Activated CD8-positive, alpha-beta memory T cell treated with anti-CD3 and anti-CD28 coated beads for 1 hour (primary cell): Measurements from ENCODE around the gene CDKN2AIPNL.
"Not testable (repeated sequence)": the region's sequence is repeated elsewhere in the genome, so short reads cannot be mapped to it uniquely, and the experiment has no call there.

ENCODE experiments used
- DNase-seq, 2 donors: peaks; one replicate each; pipeline ENCODE4 v3.0.0-alpha.2; 2020; ENCODE audit warnings: low read depth in 1 of 2; ENCODE audit errors: extremely low read depth in 1 of 2

The CDKN2AIPNL gene

GRCh38 chr5:134403951-134404350 lies 7.7 kb downstream of the CDKN2AIPNL start:
- DNase-seq, result no peak

GRCh38 chr5:134398609-134399155 lies 13.0 kb downstream of the CDKN2AIPNL start:
- no peak for DNase-seq

- DNase-seq, result no peak
Measured at GRCh38 chr5:134397196-134397595, 14.5 kb downstream of the CDKN2AIPNL start.

- no peak for DNase-seq
Measured at GRCh38 chr5:134396274-134396673, 15.4 kb downstream of the CDKN2AIPNL start.

- DNase-seq, result no peak
Measured at GRCh38 chr5:134394932-134395331, 16.7 kb downstream of the CDKN2AIPNL start.

GRCh38 chr5:134392301-134392700 lies 19.4 kb downstream of the CDKN2AIPNL start:
- no peak for DNase-seq

GRCh38 chr5:134387443-134387842 lies 24.2 kb downstream of the CDKN2AIPNL start:
- no peak for DNase-seq

- DNase-seq, result no peak
Measured at GRCh38 chr5:134383980-134384697, 27.5 kb downstream of the CDKN2AIPNL start.

- not testable (repeated sequence) for DNase-seq
Measured at GRCh38 chr5:134382204-134382603, 29.5 kb downstream of the CDKN2AIPNL start.

GRCh38 chr5:134380346-134380745 lies 31.3 kb downstream of the CDKN2AIPNL start:
- no peak for DNase-seq

- no peak for DNase-seq
Measured at GRCh38 chr5:134374232-134374631, 37.4 kb downstream of the CDKN2AIPNL start.

- DNase-seq, result not testable (repeated sequence)
Measured at GRCh38 chr5:134373633-134374032, 38.0 kb downstream of the CDKN2AIPNL start.

GRCh38 chr5:134371834-134372340 lies 39.8 kb downstream of the CDKN2AIPNL start:
- DNase-seq, result no peak

- DNase-seq, result peak; percentile 96
Measured at GRCh38 chr5:134370871-134371833, 40.5 kb downstream of the CDKN2AIPNL start, which contains the start of gene UBE2B. TSS of gene UBE2B (plus strand) at chr5:134371569. CDS start at chr5:134371596, 27 bp downstream.

GRCh38 chr5:134370311-134370870 lies 41.3 kb downstream of the CDKN2AIPNL start:
- no peak for DNase-seq

GRCh38 chr5:134365604-134366003 lies 46.1 kb downstream of the CDKN2AIPNL start:
- no peak for DNase-seq

- DNase-seq, result no peak
Measured at GRCh38 chr5:134355681-134356080, 56.0 kb downstream of the CDKN2AIPNL start.
